ENCODE data around the gene SCOC.
A peak's percentile ranks its signal among the peaks of the same experiment; 100 is the strongest.
"Not testable (repeated sequence)": the region's sequence is repeated elsewhere in the genome, so short reads cannot be mapped to it uniquely, and the experiment has no call there.

Gene SCOC

DNA sequence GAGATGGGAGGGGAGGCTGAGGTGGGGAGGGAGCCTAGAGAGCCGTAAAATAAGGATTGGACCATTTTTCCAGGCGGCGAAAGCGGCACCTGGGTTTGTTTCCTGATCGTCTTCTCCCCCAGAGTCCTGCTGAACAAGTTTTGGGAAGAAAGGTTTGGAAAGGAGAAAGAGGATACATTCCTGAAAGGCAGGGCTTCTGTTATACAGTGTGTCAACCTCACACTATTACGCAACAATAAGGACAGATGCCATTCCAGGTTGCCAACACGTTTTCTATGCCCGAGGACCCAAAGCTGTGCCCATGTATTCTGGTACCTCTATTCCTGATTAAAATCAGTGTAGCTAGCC, 658 bp downstream of the SCOC start:
- TF ChIP-seq ZFX (IDR thresholded peaks at IDR 0.05) = no peak
- TF ChIP-seq CTCF (conservative IDR thresholded peaks at IDR 0.05) = no peak
- peak overlapping the region; percentile 92 for H3K27ac ChIP-seq

GRCh38 chr4:140382732-140383131, 9.3 kb downstream of the SCOC start:
- no peak overlapping the region for H3K27ac ChIP-seq
- no peak for TF ChIP-seq CTCF (conservative IDR thresholded peaks at IDR 0.05)
- no peak for TF ChIP-seq ZFX (IDR thresholded peaks at IDR 0.05)

GRCh38 chr4:140388015-140388414, 14.6 kb downstream of the SCOC start:
- TF ChIP-seq ZFX (IDR thresholded peaks at IDR 0.05) (no peak), CTCF (conservative IDR thresholded peaks at IDR 0.05) (no peak)
- no peak overlapping the region for H3K27ac ChIP-seq

DNA sequence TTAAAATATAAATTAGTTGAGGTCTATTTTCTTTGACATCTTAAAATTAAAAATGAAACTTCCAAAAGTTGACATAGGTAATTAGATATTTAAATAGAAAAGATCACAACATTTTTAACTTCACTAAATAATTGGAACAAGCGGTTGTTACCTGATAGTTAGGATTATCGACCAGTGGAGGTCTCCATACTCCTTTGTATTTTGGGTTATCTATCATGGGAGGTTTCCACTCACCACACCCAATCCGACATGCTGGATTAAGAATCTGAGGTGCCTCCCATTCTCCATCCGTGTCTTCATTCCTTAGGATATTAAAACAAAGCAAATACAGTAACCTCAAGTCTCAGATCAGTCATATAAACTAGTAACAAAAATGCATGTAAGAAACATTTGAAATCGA, 22.2 kb downstream of the SCOC start:
- no peak overlapping the region for H3K27ac ChIP-seq
- TF ChIP-seq CTCF (conservative IDR thresholded peaks at IDR 0.05) (0 out of 2 replicates have a peak, but pooled peaks have one; percentile 9), ZFX (IDR thresholded peaks at IDR 0.05) (no peak)

DNA sequence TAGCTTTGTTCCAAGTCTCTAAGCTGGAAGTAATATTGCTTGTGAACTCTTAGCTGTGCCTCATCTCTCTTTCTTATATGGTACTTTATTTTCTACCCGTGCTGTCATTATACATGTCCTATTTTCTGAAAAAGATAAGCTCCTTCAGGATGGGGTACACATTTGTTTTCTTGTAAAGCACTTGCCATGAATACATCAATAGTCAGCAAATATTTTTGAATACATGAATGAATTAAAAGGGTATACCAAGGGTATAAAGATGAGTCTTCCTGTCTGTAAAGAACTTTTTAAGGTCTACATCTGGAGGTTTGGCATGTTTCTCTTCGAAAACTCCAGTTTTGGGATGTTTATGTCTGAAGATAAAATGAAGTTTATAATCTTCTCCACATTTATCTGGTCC, 26.7 kb downstream of the SCOC start:
- TF ChIP-seq CTCF (conservative IDR thresholded peaks at IDR 0.05) (no peak), ZFX (IDR thresholded peaks at IDR 0.05) (no peak)
- no peak overlapping the region for H3K27ac ChIP-seq

DNA sequence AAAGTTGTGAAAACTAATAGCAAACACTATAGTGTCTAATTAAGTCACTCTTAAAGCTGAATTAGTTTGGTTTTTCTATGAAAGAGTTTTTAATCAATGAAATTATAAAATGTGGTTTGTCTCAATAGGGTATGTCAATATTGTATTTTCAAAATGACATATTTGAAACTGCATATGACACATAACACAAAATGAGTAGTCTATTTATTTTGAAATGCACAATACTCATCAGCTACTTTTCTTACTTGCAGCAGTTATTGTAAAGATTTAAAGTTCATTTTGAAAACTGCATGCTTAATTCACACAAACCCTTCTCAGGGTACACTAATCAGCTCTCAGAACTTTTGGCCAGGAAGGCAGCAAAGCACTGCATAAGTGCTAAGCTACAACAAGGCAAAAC, 32.8 kb downstream of the SCOC start:
- TF ChIP-seq CTCF (conservative IDR thresholded peaks at IDR 0.05) = no peak
- TF ChIP-seq ZFX (IDR thresholded peaks at IDR 0.05) = no peak
- H3K27ac ChIP-seq = no peak overlapping the region

DNA sequence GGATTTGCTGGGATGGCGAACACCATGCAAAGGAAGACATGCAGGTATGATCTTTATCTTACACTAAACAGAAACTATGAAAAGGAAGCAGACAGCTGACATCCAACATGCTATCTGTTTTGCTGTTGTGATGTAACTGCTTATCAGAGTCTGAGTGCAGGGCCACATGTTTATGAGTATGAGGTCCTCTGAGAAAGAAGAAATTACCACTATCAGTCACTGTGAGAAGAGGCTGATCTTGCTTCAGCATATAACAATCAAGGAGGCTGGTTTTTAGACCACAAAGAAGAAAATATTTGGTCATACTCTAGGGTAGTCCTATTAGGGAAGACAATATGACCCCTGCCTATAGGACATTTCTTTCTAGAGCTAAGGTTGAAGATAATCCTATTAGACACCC, 35.5 kb downstream of the SCOC start:
- TF ChIP-seq ZFX (IDR thresholded peaks at IDR 0.05) (no peak), CTCF (conservative IDR thresholded peaks at IDR 0.05) (no peak)
- H3K27ac ChIP-seq = no peak overlapping the region

GRCh38 chr4:140413130-140413969, 39.9 kb downstream of the SCOC start:
- H3K27ac ChIP-seq = not testable (repeated sequence)

Data from C4-2B (cell line).